K562 (cell line): ENCODE results near the gene SMAD3. TPM values are rescaled to one million over a fixed set of nuclear protein-coding genes. Genes with fewer than 3 reads are reported as not detected.

Source experiments
- ARNT ChIP-seq, 2 experiments: fragments of 450-650 bp; IDR thresholded peaks; 2 replicates each; pipeline ENCODE4 v1.6.1; 2016; ENCODE audit warnings: mild to moderate bottlenecking in 1 of 2
- CEBPB ChIP-seq: fragments of 450-650 bp; IDR thresholded peaks from 2 replicates; pipeline ENCODE4 v1.6.1; 2016; ENCODE audit warnings: missing genetic modification characterization, missing compliant biosample characterization
- HDGF ChIP-seq: fragments of 450-650 bp; IDR thresholded peaks from 2 replicates; pipeline ENCODE4 v1.6.1; 2016
- HOXB6 ChIP-seq: fragments of 250-450 bp; sonication (Bioruptor Pico); IDR thresholded peaks from 2 replicates; pipeline ENCODE4 v1.5.1; 2022; ENCODE audit warnings: mild to moderate bottlenecking, borderline replicate concordance
- KAT7 ChIP-seq: sonication (generic); formaldehyde crosslinking; IDR thresholded peaks from 2 replicates; pipeline ENCODE4 v1.8.0; 2022; ENCODE audit warnings: missing genetic modification reagents, mild to moderate bottlenecking, borderline replicate concordance
- MED1 ChIP-seq: sonication (generic); formaldehyde crosslinking; IDR thresholded peaks from 2 replicates; pipeline ENCODE4 v1.8.1; 2023; ENCODE audit warnings: missing genetic modification reagents, borderline replicate concordance
- MTA1 ChIP-seq: fragments of 450-650 bp; IDR thresholded peaks from 2 replicates; pipeline ENCODE4 v1.6.1; 2017; ENCODE audit warnings: borderline replicate concordance
- PHB2 ChIP-seq: fragments of 450-650 bp; IDR thresholded peaks from 2 replicates; pipeline ENCODE4 v1.6.1; 2017; ENCODE audit warnings: low read depth
- polyA plus RNA-seq, 8 experiments: library from polyadenylated mRNA; depleted of rRNA in 4 of 8; stranded (reverse) in 5 of 8; unstranded in 3 of 8; fragments of >200 nt; fragmentation: Nextera tagmentation in 2 of 8; fragmentation: Illumina TruSeq in 1 of 8; extraction: Ambion mirVana in 2 of 8; extraction: Trizol in 1 of 8; gene quantifications; 2 replicates each; pipeline versions ENCODE4 v1.2.1 to v1.2.3, GENCODE V29; 2011 to 2014; ENCODE audit warnings: inconsistent platforms in 1 of 8, missing spikeins in 1 of 8
- total RNA-seq, 7 experiments: library from RNA; depleted of rRNA in 6 of 7; stranded (reverse); fragments of >200 nt in 6 of 7; fragmentation: Illumina TruSeq in 2 of 7; extraction: Trizol in 2 of 7; gene quantifications; 2 replicates each; pipeline versions ENCODE4 v1.2.1 to v1.2.3, GENCODE V29; 2011 to 2021; ENCODE audit warnings: low replicate concordance in 1 of 7
- TF ChIP-seq, protein P1 (sequence below), 2 experiments: fragments of 450-650 bp; IDR thresholded peaks; 2 replicates each; pipeline ENCODE4 v1.6.1; 2018; ENCODE audit warnings: mild to moderate bottlenecking in 2 of 2, low read depth in 1 of 2; ENCODE audit not compliant: partially characterized antibody in 2 of 2
- TF ChIP-seq, protein P2 (sequence below): fragments of 450-650 bp; formaldehyde crosslinking; IDR thresholded peaks from 2 replicates; pipeline ENCODE4 v1.4.0; 2020; ENCODE audit warnings: mild to moderate bottlenecking, moderate library complexity
- TF ChIP-seq, protein P3 (sequence below): IDR thresholded peaks from 2 replicates; pipeline ENCODE4 v1.6.1; 2011; ENCODE audit warnings: borderline replicate concordance, low read depth, mild to moderate bottlenecking, moderate library complexity, low read length; ENCODE audit not compliant: insufficient read depth, poor library complexity, severe bottlenecking
- TF ChIP-seq, protein P4 (sequence below): fragments of 450-650 bp; IDR thresholded peaks from 2 replicates; pipeline ENCODE4 v1.6.1; 2016
- TF ChIP-seq, protein P5 (sequence below): fragments of 450-650 bp; conservative IDR thresholded peaks from 2 replicates; pipeline ENCODE4 v1.6.1; 2016; ENCODE audit warnings: missing genetic modification characterization, low read depth, mild to moderate bottlenecking, missing compliant biosample characterization, moderate library complexity
- TF ChIP-seq, protein P6 (sequence below): sonication (generic); formaldehyde crosslinking; IDR thresholded peaks from 2 replicates; pipeline ENCODE4 v1.8.1; 2023; ENCODE audit warnings: mild to moderate bottlenecking, missing genetic modification reagents
- TF ChIP-seq, protein P7 (sequence below): fragments of 450-650 bp; formaldehyde crosslinking; IDR thresholded peaks from 2 replicates; pipeline ENCODE4 v1.4.0; 2020; ENCODE audit warnings: mild to moderate bottlenecking, moderate library complexity

The SMAD3 gene
- total and polyA plus RNA-seq, 9 of the 15 experiments (the other 6 are each of a cell fraction or from before 2014, with no cell fraction given), result 4.3 to 39.2 (median 11.1) TPM

DNA sequence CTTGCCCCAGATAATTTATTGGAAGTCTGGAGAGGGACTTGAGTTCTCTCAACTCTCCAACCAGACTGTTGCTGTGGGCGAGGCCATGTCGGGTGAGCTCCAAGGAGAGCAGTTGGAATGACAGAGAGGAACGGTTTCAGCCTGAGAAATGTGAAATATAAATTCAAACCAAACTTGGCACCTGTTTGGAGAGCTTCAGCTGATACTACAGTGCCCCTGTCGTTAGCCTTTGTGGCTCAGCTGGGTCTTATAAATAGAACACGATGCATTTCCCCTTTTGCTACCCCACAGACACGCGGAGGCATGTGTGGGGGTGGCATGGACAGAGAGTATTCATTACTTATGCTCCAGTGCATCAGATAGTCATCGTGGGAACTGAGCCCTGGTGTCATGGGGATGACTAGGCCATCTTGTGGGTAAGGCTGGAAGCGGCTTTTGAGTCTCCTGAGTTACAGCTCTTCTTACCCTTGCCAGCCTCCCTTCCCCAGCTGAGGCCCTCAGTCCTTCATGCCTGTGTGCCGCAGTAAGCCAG, 15.6 kb downstream of the SMAD3 start (continued):
- TF ChIP-seq, protein P1, sequence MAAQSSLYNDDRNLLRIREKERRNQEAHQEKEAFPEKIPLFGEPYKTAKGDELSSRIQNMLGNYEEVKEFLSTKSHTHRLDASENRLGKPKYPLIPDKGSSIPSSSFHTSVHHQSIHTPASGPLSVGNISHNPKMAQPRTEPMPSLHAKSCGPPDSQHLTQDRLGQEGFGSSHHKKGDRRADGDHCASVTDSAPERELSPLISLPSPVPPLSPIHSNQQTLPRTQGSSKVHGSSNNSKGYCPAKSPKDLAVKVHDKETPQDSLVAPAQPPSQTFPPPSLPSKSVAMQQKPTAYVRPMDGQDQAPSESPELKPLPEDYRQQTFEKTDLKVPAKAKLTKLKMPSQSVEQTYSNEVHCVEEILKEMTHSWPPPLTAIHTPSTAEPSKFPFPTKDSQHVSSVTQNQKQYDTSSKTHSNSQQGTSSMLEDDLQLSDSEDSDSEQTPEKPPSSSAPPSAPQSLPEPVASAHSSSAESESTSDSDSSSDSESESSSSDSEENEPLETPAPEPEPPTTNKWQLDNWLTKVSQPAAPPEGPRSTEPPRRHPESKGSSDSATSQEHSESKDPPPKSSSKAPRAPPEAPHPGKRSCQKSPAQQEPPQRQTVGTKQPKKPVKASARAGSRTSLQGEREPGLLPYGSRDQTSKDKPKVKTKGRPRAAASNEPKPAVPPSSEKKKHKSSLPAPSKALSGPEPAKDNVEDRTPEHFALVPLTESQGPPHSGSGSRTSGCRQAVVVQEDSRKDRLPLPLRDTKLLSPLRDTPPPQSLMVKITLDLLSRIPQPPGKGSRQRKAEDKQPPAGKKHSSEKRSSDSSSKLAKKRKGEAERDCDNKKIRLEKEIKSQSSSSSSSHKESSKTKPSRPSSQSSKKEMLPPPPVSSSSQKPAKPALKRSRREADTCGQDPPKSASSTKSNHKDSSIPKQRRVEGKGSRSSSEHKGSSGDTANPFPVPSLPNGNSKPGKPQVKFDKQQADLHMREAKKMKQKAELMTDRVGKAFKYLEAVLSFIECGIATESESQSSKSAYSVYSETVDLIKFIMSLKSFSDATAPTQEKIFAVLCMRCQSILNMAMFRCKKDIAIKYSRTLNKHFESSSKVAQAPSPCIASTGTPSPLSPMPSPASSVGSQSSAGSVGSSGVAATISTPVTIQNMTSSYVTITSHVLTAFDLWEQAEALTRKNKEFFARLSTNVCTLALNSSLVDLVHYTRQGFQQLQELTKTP (IDR thresholded peaks at IDR 0.05; ENCODE audit: low read depth in 1 of 2, partially characterized antibody in 2 of 2), result no peak
- TF ChIP-seq, protein P2, sequence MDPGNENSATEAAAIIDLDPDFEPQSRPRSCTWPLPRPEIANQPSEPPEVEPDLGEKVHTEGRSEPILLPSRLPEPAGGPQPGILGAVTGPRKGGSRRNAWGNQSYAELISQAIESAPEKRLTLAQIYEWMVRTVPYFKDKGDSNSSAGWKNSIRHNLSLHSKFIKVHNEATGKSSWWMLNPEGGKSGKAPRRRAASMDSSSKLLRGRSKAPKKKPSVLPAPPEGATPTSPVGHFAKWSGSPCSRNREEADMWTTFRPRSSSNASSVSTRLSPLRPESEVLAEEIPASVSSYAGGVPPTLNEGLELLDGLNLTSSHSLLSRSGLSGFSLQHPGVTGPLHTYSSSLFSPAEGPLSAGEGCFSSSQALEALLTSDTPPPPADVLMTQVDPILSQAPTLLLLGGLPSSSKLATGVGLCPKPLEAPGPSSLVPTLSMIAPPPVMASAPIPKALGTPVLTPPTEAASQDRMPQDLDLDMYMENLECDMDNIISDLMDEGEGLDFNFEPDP (CRISPR knock-in tag), result no peak
- TF ChIP-seq, protein P3, sequence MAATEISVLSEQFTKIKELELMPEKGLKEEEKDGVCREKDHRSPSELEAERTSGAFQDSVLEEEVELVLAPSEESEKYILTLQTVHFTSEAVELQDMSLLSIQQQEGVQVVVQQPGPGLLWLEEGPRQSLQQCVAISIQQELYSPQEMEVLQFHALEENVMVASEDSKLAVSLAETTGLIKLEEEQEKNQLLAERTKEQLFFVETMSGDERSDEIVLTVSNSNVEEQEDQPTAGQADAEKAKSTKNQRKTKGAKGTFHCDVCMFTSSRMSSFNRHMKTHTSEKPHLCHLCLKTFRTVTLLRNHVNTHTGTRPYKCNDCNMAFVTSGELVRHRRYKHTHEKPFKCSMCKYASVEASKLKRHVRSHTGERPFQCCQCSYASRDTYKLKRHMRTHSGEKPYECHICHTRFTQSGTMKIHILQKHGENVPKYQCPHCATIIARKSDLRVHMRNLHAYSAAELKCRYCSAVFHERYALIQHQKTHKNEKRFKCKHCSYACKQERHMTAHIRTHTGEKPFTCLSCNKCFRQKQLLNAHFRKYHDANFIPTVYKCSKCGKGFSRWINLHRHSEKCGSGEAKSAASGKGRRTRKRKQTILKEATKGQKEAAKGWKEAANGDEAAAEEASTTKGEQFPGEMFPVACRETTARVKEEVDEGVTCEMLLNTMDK, result peak; percentile 58
- TF ChIP-seq, protein P4, sequence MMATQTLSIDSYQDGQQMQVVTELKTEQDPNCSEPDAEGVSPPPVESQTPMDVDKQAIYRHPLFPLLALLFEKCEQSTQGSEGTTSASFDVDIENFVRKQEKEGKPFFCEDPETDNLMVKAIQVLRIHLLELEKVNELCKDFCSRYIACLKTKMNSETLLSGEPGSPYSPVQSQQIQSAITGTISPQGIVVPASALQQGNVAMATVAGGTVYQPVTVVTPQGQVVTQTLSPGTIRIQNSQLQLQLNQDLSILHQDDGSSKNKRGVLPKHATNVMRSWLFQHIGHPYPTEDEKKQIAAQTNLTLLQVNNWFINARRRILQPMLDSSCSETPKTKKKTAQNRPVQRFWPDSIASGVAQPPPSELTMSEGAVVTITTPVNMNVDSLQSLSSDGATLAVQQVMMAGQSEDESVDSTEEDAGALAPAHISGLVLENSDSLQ, result 0 out of 2 replicates have a peak, but pooled peaks have one; percentile 14
- no peak for TF ChIP-seq ARNT (IDR thresholded peaks at IDR 0.05)
- TF ChIP-seq MTA1, result peak; percentile 72; the same call in 1 of the 2 replicates
- TF ChIP-seq, protein P5, sequence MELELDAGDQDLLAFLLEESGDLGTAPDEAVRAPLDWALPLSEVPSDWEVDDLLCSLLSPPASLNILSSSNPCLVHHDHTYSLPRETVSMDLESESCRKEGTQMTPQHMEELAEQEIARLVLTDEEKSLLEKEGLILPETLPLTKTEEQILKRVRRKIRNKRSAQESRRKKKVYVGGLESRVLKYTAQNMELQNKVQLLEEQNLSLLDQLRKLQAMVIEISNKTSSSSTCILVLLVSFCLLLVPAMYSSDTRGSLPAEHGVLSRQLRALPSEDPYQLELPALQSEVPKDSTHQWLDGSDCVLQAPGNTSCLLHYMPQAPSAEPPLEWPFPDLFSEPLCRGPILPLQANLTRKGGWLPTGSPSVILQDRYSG (tag), result 0 out of 2 replicates have a peak, but pooled peaks have one; percentile 17
- TF ChIP-seq CEBPB (tag), result no peak
- TF ChIP-seq, protein P6, sequence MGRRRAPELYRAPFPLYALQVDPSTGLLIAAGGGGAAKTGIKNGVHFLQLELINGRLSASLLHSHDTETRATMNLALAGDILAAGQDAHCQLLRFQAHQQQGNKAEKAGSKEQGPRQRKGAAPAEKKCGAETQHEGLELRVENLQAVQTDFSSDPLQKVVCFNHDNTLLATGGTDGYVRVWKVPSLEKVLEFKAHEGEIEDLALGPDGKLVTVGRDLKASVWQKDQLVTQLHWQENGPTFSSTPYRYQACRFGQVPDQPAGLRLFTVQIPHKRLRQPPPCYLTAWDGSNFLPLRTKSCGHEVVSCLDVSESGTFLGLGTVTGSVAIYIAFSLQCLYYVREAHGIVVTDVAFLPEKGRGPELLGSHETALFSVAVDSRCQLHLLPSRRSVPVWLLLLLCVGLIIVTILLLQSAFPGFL (CRISPR knock-in tag), result no peak
- TF ChIP-seq, protein P7, sequence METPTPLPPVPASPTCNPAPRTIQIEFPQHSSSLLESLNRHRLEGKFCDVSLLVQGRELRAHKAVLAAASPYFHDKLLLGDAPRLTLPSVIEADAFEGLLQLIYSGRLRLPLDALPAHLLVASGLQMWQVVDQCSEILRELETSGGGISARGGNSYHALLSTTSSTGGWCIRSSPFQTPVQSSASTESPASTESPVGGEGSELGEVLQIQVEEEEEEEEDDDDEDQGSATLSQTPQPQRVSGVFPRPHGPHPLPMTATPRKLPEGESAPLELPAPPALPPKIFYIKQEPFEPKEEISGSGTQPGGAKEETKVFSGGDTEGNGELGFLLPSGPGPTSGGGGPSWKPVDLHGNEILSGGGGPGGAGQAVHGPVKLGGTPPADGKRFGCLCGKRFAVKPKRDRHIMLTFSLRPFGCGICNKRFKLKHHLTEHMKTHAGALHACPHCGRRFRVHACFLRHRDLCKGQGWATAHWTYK (CRISPR knock-in tag), result no peak
- TF ChIP-seq MED1 (CRISPR knock-in tag), result no peak
- no peak for TF ChIP-seq KAT7 (CRISPR knock-in tag)
- no peak for TF ChIP-seq HDGF
- no peak for TF ChIP-seq HOXB6 (CRISPR knock-in tag)
- TF ChIP-seq PHB2, result no peak
